ENCODE measurements around the gene FNTB. TPM values are rescaled to one million over a fixed set of nuclear protein-coding genes. Genes with fewer than 3 reads are reported as not detected.
"Not testable (repeated sequence)": the region's sequence is repeated elsewhere in the genome, so short reads cannot be mapped to it uniquely, and the experiment has no call there.

FNTB gene
- total RNA-seq, 1 experiment from 2014 or later = 28.1 TPM

- POLR2A ChIA-PET (ENCODE audit: unreplicated experiment) = no interaction called here
- Histone ChIP-seq H3K9ac (ENCODE audit: low read length) (no peak overlapping the region), H4K20me1 (ENCODE audit: low read length) (no peaks in the 10 kb centered on the region), H3K4me1 (ENCODE audit: insufficient read depth, low read length) (peaks cover 5% of the 10 kb centered on the region; the same call in 1 of the 2 replicates), H2AFZ (ENCODE audit: low read length) (no peak overlapping the region), H3K4me3 (ENCODE audit: low read length) (no peak overlapping the region), H3K9me3 (ENCODE audit: low read length) (no peaks in the 10 kb centered on the region), H3K27ac (ENCODE audit: low read length) (no peak overlapping the region), H3K79me2 (ENCODE audit: low read length) (no peaks in the 10 kb centered on the region), H3F3A (ENCODE audit: low read length, unreplicated experiment) (no peaks in the 10 kb centered on the region), H3K4me2 (ENCODE audit: low read length) (no peak overlapping the region), H3K9me2 (replicated peaks; ENCODE audit: low read length) (no peaks in the 10 kb centered on the region), H3K36me3 (ENCODE audit: low read depth, low read length) (peaks cover 15% of the 10 kb centered on the region; the same call in 1 of the 2 replicates), H3K27me3 (ENCODE audit: low read length) (no peaks in the 10 kb centered on the region)
- CTCF ChIA-PET = no interaction called here
- no TSS peak for BruUV-seq (replicated peaks)
- DNase-seq (no peak), ATAC-seq (no peak)
- intact Hi-C loops (cut with micrococcal nuclease) = no loop called here
- TF ChIP-seq EZH2 (IDR thresholded peaks at IDR 0.05; ENCODE audit: low read length, unreplicated experiment) (no peak), CTCF (conservative IDR thresholded peaks at IDR 0.05; ENCODE audit: low read depth, low read length) (no peak), EZH2phosphoT487 (IDR thresholded peaks at IDR 0.05; ENCODE audit: borderline replicate concordance, low read length) (no peak)
These were observed 39.8 kb downstream of the FNTB start for GRCh38 chr14:65026526-65026925.

GRCh38 chr14:65027127-65027799 lies 40.6 kb downstream of the FNTB start:
- POLR2A ChIA-PET (ENCODE audit: unreplicated experiment) = no interaction called here
- Histone ChIP-seq H3K27me3 (ENCODE audit: low read length) (no peaks in the 10 kb centered on the region), H3K4me1 (ENCODE audit: insufficient read depth, low read length) (peaks cover 5% of the 10 kb centered on the region; the same call in 1 of the 2 replicates), H3K9me2 (replicated peaks; ENCODE audit: low read length) (no peaks in the 10 kb centered on the region), H2AFZ (ENCODE audit: low read length) (no peak overlapping the region), H3F3A (ENCODE audit: low read length, unreplicated experiment) (no peaks in the 10 kb centered on the region), H4K20me1 (ENCODE audit: low read length) (no peaks in the 10 kb centered on the region), H3K4me2 (ENCODE audit: low read length) (no peak overlapping the region), H3K27ac (ENCODE audit: low read length) (0 out of 2 replicates have a peak overlapping the region, but pooled peaks have one; percentile 2), H3K9ac (ENCODE audit: low read length) (no peak overlapping the region), H3K9me3 (ENCODE audit: low read length) (no peaks in the 10 kb centered on the region), H3K36me3 (ENCODE audit: low read depth, low read length) (peaks cover 18% of the 10 kb centered on the region; the same call in 1 of the 2 replicates), H3K4me3 (ENCODE audit: low read length) (no peak overlapping the region), H3K79me2 (ENCODE audit: low read length) (no peaks in the 10 kb centered on the region)
- no TSS peak for BruUV-seq (replicated peaks)
- ATAC-seq = peak; percentile 53
- CTCF ChIA-PET = no interaction called here
- DNase-seq = peak; percentile 29
- TF ChIP-seq EZH2phosphoT487 (IDR thresholded peaks at IDR 0.05; ENCODE audit: borderline replicate concordance, low read length) (no peak), EZH2 (IDR thresholded peaks at IDR 0.05; ENCODE audit: low read length, unreplicated experiment) (no peak), CTCF (conservative IDR thresholded peaks at IDR 0.05; ENCODE audit: low read depth, low read length) (no peak)
- intact Hi-C loops (cut with micrococcal nuclease) = no loop called here

GRCh38 chr14:65028937-65029336 lies 42.2 kb downstream of the FNTB start:
- Histone ChIP-seq H3K9me2 (replicated peaks; ENCODE audit: low read length) (no peaks in the 10 kb centered on the region), H3K4me1 (ENCODE audit: insufficient read depth, low read length) (peaks cover 5% of the 10 kb centered on the region; the same call in 1 of the 2 replicates), H3K27ac (ENCODE audit: low read length) (no peak overlapping the region), H3K79me2 (ENCODE audit: low read length) (no peaks in the 10 kb centered on the region), H3K9me3 (ENCODE audit: low read length) (no peaks in the 10 kb centered on the region), H2AFZ (ENCODE audit: low read length) (no peak overlapping the region), H3K4me3 (ENCODE audit: low read length) (no peak overlapping the region), H3K27me3 (ENCODE audit: low read length) (no peaks in the 10 kb centered on the region), H3K9ac (ENCODE audit: low read length) (no peak overlapping the region), H3K36me3 (ENCODE audit: low read depth, low read length) (peaks cover 22% of the 10 kb centered on the region; the same call in 1 of the 2 replicates), H4K20me1 (ENCODE audit: low read length) (no peaks in the 10 kb centered on the region), H3F3A (ENCODE audit: low read length, unreplicated experiment) (no peaks in the 10 kb centered on the region), H3K4me2 (ENCODE audit: low read length) (no peak overlapping the region)
- POLR2A ChIA-PET (ENCODE audit: unreplicated experiment) = interaction anchor here (0.6 kb wide), 1 partner anchor 888 kb away, joined by 3 read pairs; no protein-coding TSS in a partner anchor
- no TSS peak for BruUV-seq (replicated peaks)
- CTCF ChIA-PET = interaction anchor here (0.6 kb wide), 1 partner anchor 40 kb away, joined by 5 read pairs; no protein-coding TSS in a partner anchor
- intact Hi-C loops (cut with micrococcal nuclease) = no loop called here
- no peak for ATAC-seq
- DNase-seq = no peak
- TF ChIP-seq EZH2phosphoT487 (IDR thresholded peaks at IDR 0.05; ENCODE audit: borderline replicate concordance, low read length) = no peak
- TF ChIP-seq EZH2 (IDR thresholded peaks at IDR 0.05; ENCODE audit: low read length, unreplicated experiment) = no peak
- TF ChIP-seq CTCF (conservative IDR thresholded peaks at IDR 0.05; ENCODE audit: low read depth, low read length) = no peak

- ATAC-seq = not testable (repeated sequence)
These were observed 44.6 kb downstream of the FNTB start for GRCh38 chr14:65031321-65031720.

More at GRCh38 chr14:65031321-65031720, 44.6 kb downstream of the FNTB start:
- peaks cover 27% of the 10 kb centered on the region; the same call in 1 of the 2 replicates for H3K36me3 ChIP-seq (ENCODE audit: low read depth, low read length)
- H2AFZ ChIP-seq (ENCODE audit: low read length); H3K4me3 ChIP-seq (ENCODE audit: low read length); H3K9me2 ChIP-seq (replicated peaks; ENCODE audit: low read length); DNase-seq; H3K4me1 ChIP-seq (ENCODE audit: insufficient read depth, low read length); CTCF ChIA-PET; H3K4me2 ChIP-seq (ENCODE audit: low read length); H3K9me3 ChIP-seq (ENCODE audit: low read length); BruUV-seq (replicated peaks); intact Hi-C loops (cut with micrococcal nuclease); POLR2A ChIA-PET (ENCODE audit: unreplicated experiment); H3K27ac ChIP-seq (ENCODE audit: low read length); H3K27me3 ChIP-seq (ENCODE audit: low read length); H4K20me1 ChIP-seq (ENCODE audit: low read length); H3K9ac ChIP-seq (ENCODE audit: low read length); H3K79me2 ChIP-seq (ENCODE audit: low read length); H3F3A ChIP-seq (ENCODE audit: low read length, unreplicated experiment): not testable (repeated sequence)

Data from PC-3 (cell line).